GM23338 (cell line): ENCODE measurements around the gene PILRB.

Source experiments
- EZH2 ChIP-seq: fragments of 200-600 bp; sonication (generic); IDR thresholded peaks from one replicate; pipeline ENCODE4 v1.8.0; 2017; ENCODE audit warnings: antibody characterized with exemption, mild to moderate bottlenecking, low read depth; ENCODE audit not compliant: unreplicated experiment
- POLR2AphosphoS5 ChIP-seq: IDR thresholded peaks from 2 replicates; pipeline ENCODE4 v1.6.1; 2016; ENCODE audit warnings: antibody characterized with exemption, low read depth
- TF ChIP-seq, protein P1 (sequence below), 2 experiments: fragments of 200-600 bp in 1 of 2; sonication (generic) in 1 of 2; conservative IDR thresholded peaks; 2 replicates each; pipeline versions ENCODE4 v1.5.1 to v1.6.1; 2016 to 2017; ENCODE audit warnings: antibody characterized with exemption in 2 of 2, low read depth in 2 of 2, mild to moderate bottlenecking in 2 of 2, moderate library complexity in 1 of 2
- TF ChIP-seq, protein P2 (sequence below): IDR thresholded peaks from 2 replicates; pipeline ENCODE4 v1.6.1; 2016; ENCODE audit warnings: antibody characterized with exemption

DNA sequence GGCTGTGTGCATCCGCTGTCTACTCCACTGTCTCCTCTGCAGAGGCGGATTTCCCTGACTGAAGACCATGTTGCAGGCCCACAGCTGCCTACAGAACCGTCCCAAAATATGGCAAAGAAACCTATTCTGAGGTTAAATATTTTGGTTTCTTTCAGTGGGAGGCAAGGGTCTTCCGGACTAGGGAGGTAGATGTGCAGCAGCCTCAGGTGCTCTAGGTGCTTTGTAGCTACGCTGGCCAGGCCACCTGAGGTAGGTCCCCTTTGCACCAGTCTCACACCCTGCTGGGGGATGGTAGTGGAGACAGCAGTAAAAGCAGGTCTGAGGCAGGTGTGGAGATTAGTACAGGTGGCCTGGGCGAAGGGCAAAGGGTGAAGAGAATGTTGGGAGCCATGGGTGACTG lies 8.2 kb upstream of the PILRB start:
- TF ChIP-seq, protein P1, sequence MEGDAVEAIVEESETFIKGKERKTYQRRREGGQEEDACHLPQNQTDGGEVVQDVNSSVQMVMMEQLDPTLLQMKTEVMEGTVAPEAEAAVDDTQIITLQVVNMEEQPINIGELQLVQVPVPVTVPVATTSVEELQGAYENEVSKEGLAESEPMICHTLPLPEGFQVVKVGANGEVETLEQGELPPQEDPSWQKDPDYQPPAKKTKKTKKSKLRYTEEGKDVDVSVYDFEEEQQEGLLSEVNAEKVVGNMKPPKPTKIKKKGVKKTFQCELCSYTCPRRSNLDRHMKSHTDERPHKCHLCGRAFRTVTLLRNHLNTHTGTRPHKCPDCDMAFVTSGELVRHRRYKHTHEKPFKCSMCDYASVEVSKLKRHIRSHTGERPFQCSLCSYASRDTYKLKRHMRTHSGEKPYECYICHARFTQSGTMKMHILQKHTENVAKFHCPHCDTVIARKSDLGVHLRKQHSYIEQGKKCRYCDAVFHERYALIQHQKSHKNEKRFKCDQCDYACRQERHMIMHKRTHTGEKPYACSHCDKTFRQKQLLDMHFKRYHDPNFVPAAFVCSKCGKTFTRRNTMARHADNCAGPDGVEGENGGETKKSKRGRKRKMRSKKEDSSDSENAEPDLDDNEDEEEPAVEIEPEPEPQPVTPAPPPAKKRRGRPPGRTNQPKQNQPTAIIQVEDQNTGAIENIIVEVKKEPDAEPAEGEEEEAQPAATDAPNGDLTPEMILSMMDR (conservative IDR thresholded peaks at IDR 0.05; ENCODE audit: low read depth in 2 of 2) = no peak
- TF ChIP-seq, protein P2, sequence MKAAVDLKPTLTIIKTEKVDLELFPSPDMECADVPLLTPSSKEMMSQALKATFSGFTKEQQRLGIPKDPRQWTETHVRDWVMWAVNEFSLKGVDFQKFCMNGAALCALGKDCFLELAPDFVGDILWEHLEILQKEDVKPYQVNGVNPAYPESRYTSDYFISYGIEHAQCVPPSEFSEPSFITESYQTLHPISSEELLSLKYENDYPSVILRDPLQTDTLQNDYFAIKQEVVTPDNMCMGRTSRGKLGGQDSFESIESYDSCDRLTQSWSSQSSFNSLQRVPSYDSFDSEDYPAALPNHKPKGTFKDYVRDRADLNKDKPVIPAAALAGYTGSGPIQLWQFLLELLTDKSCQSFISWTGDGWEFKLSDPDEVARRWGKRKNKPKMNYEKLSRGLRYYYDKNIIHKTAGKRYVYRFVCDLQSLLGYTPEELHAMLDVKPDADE = no peak
- TF ChIP-seq EZH2 = no peak
- TF ChIP-seq POLR2AphosphoS5 = no peak
